ENCODE measurements around the gene SORBS1. TPM values are rescaled to one million over a fixed set of nuclear protein-coding genes. Genes with fewer than 3 reads are reported as not detected.

The SORBS1 gene
- total RNA-seq, 1 donor, result 3.5 TPM

DNA sequence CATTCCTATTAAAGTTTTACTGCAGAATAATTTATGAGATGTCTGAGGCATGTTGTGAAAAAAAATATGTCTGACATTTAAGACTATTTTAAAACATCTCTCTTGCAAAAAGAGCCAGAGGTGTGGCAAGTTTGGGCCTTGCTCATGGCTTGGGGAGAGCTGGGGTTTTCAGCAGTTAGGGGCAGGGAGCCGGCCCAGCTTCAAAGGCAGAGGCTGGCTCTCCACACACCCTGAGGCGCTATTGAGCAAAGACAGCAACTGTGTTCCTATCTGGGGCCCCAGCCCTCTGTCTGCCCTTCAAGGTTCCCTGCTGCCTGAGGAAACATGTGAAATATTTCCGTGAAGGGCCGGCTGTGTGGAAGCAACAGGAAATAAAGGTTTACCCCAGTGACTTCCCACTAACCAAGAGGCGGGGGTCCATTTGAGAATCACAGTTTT, 94.0 kb downstream of the SORBS1 start:
- peak in 1 of 3 donors; percentile 51 for DNase-seq (ENCODE audit: low read depth in 2 of 3, low spot score in 2 of 3)

DNA sequence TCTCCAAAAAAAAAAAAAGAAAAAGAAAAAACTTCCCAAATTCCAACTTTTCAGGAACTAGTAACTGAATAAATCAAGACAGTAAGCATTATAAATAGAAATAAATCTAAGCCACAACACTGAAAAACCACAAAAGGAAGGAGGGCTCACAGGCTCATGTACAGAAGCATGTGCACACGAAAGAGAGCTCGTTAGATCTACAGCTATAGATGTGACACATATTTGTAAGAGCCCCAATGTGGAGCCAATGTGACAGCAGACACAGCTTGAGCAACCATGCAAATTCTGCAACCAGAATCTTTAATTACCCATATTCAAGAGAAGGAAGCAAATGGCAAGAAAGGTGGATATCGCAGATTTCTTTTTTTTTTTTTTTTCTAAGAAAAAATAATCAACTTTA, 94.7 kb downstream of the SORBS1 start:
- DNase-seq (ENCODE audit: low read depth in 2 of 3, low spot score in 2 of 3), result peak in 1 of 3 donors; percentile 19

DNA sequence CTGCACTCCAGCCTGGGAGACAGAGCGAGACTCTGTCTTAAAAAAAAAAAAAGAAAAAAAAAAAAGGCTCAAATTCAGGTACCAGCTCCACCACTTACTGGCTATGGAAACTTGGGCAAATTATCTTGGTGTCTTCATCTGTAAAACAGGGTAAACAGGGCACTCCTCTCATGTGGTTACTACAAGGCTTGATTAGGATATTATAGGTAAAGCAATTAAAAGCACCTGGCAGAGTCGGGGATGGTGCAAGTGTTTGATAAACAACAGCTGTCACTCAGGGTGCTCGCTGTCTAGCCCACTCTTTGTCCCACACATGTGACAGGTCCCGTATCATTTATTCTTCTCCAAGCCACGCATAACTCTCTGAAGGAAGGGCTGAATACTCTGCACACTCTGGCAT, 96.9 kb downstream of the SORBS1 start:
- DNase-seq (ENCODE audit: low read depth in 2 of 3, low spot score in 2 of 3), result no peak

DNA sequence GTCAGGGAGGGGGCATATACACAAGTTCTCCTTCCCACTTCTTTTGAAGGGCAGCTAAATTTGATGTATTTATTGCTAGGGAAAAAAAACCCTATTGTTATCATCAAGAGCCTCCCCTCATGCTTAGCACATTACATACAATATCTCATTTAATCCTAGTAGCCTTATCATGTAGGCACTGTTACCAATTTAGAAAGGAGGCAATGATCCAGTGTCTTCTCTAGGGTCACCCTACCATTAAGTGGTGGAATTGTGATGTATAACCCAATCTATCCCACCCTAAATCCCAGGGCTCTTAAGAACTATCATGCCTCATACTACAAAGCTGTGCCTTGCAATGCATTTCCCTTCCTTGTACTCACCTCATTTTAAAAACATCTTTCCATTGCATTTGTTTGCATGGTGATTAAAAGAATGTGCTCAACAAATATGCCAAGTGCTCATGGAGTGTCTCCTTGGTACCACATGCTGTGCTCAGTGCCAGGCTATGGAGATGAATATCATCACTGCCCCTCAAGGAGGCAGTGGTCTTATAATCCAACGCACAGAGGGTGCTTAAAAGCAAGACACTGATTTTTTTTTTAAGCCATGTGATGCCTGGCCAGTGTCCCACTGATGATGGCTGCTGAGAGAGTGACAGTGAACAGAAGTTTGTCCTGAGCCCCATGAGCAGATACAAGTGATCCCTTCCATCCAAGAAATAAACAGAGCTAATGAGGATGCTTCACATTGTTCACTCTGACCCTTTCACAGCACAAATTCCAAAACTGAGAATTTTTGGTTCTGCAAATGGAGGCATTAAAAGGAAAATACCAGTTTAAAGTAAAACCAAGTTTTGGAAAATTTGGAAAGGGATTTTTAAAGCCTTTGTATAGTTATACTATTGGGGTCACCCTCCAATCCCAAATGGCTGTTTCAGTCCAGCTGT, 98.2 kb downstream of the SORBS1 start:
- no peak for DNase-seq (ENCODE audit: low read depth in 2 of 3, low spot score in 2 of 3)

DNA sequence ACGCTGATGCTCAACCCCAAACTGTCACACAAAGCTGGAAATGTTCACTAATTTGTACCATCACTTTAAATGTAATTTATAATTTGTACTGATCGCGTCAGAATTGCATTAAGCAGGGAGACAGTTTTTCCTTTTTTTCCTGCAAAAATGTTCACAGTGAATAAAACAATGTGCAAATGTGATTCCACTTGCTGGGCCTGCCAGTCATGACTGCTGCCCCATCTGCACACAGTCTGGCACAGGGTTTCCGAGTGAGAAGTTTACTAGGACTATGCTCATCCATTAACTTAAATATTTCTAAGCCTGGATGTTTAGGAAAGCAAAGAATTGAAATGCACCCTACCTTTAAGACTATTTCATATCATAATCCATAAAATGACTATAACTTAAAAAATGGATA, 99.6 kb downstream of the SORBS1 start:
- no peak for DNase-seq (ENCODE audit: low read depth in 2 of 3, low spot score in 2 of 3)

DNA sequence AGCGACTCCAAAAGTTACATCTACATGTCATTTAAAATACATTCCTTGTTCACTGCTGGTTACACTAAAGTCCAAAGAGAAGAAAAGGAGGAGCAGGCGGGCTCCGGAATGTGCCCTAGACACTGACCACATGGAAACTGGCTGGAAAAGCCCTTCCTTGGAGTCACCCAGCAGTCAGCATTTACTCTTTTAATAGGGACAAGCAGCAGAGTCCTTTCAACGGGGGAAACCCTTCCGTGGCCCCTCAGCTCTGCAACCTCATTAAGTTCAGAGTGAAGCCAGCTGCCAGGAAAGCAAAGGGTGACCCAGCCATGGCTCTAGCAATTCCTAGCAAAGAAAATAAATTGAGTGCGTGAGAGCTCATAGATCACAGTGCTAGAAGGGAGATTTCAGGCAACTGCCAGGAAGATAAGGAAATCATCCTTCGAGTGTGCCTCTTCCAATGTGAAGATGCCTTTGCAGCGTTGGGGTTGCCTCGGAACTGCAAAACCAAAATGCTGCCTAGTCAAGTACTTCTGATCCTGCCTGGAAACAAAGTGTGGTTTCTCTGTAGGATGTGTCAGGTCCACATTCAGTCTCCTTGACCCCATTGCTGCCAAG, 101.6 kb downstream of the SORBS1 start:
- DNase-seq (ENCODE audit: low read depth in 2 of 3, low spot score in 2 of 3), result no peak

DNA sequence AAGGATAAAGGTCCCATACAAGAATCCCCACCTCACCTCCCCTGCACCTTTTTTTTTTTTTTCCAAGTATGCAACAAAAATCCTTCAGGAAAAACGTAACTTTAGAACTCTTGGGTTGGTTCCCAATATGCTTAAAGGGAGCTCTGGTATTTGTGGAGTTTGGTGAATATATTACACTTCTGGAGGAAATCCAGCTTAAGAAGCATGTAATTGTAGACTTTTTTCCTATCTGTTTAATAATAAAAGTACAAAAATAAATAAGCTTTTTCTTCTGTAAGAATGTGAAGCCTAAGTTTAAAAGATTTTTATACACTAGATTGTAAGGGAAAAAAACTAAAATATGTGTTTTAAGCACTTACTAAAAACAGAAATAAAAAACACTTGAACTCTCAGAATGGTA, 102.3 kb downstream of the SORBS1 start:
- DNase-seq (ENCODE audit: low read depth in 2 of 3, low spot score in 2 of 3), result no peak

DNA sequence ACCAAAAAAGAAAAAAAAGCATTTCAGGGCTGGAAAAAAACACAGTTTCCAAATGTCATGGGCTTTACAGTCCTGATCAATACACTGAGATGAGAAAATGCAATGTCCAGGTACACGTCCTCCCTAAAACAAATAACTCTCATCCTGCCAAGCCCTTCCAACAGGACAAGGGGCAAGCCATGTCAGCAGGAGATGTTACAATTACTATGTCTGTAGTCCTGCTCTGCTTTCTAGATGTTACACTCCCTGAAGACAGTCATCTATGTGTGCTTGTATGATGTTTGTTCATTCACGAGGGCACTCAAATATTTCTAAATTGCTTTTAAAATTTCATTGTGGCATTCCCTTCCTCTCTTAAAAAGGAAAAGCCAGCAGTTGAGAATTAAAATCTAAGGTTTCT, 103.2 kb downstream of the SORBS1 start:
- no peak for DNase-seq (ENCODE audit: low read depth in 2 of 3, low spot score in 2 of 3)

DNA sequence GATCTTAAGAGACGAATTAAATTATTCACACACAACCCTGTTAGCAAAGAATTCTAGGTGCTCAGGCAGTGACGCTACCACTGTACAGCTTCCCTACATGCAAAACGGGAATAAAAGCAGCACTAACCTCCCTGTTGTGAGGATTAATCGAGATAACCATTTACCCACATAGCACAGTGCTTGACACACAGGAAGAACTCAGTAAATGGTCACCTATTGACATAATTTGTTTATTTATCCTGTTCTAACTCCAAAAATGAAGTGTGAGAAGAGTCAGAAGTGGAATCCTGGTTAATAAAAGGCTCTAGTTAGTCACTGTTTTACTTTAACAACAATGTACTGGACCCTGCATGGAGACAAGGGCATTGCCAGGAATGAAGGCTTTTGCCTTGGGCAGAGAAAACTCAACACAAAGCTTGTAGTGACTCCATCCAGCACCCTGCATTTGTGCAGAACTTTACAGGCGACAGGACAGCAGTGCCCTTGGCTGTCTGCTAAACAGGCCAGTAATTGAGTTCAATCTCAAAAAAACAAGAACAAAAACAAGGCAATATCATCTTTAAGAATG, 103.8 kb downstream of the SORBS1 start:
- DNase-seq (ENCODE audit: low read depth in 2 of 3, low spot score in 2 of 3), result no peak

DNA sequence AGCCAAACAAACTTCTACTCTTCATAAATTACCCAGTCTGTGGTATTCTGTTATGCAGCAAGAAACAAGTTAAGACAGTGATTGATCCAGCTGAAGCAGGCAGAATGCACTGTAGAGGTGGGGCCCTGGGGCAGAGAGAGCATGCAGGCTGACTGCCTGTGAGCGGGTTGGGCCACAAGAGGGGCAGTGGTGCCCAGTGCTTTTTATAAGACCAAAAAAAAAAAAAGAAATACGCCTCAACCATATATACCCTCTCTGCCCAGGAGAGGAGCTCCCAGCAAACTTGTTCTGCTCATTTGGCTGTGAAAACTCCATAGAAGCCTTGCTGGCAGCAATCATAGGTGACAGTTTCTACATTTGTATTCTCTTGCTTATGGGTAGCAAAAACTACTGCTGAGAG, 104.7 kb downstream of the SORBS1 start:
- DNase-seq (ENCODE audit: low read depth in 2 of 3, low spot score in 2 of 3), result no peak

DNA sequence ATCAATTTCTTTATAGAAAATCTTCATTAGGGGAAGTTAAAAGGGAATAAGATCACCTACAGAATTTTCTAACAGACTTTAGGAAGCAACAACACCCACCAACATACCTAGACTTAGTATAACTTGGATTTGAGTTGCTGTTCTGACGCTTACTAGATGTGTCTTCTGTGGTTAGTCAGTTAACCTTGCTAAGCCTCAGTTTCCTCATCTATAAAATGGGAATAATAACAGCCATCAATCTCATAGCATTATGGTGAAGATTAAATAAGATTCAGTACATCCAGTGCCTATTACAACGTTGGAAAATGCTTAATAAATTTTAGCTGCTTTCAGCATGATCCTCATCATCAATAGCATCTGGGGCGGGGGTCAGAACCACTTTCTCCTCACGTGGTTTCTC, 106.2 kb downstream of the SORBS1 start:
- no peak for DNase-seq (ENCODE audit: low read depth in 2 of 3, low spot score in 2 of 3)

DNA sequence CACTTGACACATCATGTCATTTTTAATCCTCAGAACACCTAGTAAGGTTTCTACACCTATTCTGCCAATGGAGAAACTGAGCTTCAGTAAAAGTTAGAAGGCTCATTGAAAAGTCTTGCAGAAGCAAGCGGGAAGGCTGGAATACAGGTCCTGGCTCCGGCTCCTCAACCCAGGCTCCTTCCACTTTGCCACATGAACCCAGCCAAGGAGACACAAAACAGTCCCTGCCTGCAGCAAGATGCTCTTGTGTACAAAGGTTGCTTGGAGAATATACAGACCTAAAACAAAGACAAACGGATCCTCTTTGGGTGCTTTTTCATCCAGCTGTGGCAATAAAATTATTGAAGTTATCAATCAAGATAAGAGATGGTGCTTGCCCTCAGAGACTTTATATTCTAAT, 106.8 kb downstream of the SORBS1 start:
- no peak for DNase-seq (ENCODE audit: low read depth in 2 of 3, low spot score in 2 of 3)

DNA sequence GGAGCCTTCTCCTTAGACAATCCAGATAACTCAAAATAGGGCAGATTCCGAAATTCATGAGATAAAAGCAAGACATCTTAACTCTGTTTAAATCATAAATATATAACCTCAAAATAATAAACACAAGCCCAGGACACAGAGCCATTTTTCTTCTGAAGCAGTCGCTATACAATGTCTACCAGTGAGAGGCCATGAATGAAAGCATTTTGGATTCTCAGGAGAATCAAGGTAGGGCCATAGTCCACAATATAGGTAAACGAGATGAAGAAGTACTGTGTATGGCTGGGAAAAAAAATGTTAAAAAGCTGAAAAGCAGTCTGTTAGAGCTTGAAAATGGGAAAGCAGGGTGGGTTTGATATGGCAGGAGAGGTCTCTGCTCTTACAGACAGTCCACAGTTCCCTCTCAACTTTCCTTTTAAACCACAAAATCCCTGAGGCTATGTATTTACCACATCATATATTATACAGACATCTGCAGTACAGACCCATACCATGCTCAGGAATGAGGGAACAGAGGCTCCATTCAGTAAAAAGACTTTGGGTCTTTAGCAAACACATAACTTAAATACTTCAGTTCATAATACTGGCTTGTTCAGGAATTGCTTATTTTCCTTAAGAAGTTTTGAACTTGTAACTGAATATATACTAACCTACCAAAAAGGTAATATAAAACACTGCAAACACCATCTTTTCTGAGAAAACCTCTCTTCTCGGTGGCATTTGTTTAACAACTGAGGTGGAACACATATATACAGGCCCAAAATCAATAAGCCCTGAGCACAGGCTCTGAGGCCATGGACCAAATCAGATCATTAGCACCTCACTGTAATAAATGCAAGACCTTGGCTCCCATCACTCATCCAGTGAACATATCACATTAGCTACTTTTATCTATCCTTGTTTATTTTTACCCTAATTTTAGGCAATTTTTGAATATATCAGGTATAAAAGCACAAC, 109.3 kb downstream of the SORBS1 start:
- no peak for DNase-seq (ENCODE audit: low read depth in 2 of 3, low spot score in 2 of 3)

DNA sequence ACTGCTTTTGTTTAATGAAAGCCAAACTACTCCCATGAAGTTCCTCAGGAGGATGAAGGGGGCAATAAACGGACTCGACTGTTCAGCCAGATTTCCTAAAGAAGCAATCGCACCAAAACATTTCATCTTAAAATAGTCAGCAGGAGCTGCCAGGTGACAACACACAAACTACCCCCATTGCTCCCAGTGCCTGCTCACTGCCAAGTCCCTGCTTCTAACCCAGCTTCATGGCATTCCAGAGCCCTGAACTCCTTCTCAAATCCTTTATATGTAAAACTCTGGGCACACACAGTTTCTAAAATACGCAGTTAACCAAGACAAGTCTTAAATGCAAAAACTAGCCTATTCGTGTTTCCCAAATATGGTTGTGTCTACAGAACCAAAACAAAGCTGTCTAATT, 110.0 kb downstream of the SORBS1 start:
- no peak for DNase-seq (ENCODE audit: low read depth in 2 of 3, low spot score in 2 of 3)

DNA sequence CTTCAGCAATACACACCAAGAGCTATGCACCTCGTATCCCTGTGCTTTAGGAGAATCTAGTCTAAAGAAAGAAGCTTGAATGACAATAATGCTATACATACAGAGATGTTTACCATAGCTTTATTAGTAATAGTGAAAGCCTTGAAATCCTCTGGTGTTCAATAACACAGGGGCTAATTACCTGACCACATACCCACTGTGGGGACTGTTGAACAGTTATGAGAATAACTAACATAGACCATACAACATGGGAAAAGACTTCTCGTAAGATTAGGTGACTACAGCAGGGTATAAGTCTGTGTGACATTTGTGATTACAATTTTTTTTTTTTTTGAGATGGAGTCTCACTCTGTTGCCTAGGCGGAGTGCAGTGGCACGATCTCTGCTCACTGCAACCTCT, 111.0 kb downstream of the SORBS1 start:
- no peak for DNase-seq (ENCODE audit: low read depth in 2 of 3, low spot score in 2 of 3)

DNA sequence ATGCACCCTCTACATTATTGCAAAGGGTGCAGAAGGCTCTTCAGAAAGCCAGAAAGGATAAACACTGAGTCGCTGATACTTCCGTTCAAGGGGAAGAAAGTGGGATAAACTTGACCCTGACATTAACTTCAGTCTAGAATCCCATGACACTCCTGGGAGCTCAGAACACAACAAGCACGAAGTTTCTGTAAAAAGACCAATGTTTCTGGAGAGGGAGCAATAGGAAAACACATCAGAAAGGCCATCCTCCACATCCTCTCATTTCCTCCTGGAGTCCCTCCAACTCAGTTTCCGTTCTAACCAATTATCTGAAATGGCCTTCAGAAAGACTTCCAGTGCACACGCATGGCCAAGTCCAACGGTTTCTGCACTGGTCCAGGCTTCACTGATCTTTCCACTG, 113.5 kb downstream of the SORBS1 start:
- DNase-seq (ENCODE audit: low read depth in 2 of 3, low spot score in 2 of 3), result no peak

DNA sequence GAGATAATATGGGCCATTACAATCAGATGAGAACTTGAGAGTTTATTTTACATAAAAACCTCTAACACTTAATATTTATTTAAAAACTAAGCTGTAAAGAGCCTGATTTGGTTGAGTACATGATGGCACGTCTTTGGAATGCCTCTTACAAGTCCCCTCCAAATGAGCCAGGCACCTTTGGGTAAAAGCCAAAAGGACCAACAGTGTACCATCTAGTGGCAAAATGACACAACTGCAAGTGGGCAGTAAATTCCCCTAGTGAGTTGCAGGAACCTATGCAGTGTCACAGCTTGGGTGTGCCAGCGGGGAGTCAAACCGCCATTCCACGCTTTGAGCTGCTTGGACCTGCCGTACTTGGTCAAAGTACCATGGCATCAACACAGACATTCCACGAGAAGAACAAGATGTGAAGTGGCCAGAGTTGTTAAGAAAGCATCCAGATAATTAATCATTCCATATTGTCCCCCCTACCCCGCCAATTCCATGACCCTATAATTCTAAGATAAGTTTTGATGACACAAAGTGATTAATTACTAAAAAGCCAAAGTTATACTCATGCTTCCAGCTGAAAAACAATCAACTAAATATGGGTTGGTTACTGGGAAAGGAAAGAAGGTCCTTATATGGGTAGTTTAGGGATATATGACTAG, 115.2 kb downstream of the SORBS1 start:
- peak in 2 of 3 donors; percentile 57 to 83 for DNase-seq (ENCODE audit: low read depth in 2 of 3, low spot score in 2 of 3)

DNA sequence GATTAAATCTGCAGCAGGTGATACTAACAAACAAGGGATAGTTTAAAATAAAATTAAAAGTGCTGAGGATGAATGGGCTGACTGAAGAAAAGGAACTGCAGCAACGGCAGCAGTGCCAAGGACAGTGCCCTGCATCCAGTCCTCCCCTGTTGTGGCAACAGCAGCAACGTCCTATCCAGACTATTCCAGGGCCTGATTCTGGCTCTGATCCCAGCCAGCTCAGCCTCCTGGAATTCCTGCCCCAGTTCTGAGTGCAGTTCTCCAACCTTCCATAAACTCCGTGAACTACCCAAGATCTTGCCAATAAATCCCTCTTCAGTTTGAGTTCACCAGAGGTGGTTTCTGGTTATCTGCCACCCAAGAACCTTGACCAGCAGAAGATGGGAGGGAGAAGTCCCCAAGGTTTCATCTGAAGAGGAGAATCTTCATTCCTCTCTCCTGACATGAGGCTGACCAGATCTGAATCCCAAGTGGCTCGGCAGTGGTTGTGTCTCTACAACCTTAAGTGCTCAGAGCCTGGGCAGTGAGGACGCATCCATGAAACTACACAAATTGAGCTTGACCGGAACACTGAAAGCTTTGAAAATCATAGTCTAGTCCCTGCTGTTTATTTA, 115.8 kb downstream of the SORBS1 start:
- no peak for DNase-seq (ENCODE audit: low read depth in 2 of 3, low spot score in 2 of 3)

DNA sequence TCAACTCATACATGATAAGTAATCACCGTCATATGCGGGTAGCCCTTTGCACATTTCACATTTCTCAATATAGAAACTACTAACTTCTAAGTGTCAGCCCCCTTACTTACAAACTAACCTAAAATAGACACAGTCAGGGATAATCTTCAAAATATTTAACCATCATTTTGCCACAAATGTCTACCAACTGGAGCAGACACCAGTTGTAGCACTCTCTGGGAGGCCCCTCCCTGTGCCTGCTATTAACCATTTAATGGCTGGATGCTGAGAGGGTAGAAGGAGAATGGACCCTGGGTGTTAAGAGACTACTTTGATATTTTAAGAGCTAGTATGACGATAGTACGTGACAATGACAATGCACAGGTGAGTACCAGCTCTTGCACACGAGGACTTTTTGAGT, 116.4 kb downstream of the SORBS1 start:
- no peak for DNase-seq (ENCODE audit: low read depth in 2 of 3, low spot score in 2 of 3)

DNA sequence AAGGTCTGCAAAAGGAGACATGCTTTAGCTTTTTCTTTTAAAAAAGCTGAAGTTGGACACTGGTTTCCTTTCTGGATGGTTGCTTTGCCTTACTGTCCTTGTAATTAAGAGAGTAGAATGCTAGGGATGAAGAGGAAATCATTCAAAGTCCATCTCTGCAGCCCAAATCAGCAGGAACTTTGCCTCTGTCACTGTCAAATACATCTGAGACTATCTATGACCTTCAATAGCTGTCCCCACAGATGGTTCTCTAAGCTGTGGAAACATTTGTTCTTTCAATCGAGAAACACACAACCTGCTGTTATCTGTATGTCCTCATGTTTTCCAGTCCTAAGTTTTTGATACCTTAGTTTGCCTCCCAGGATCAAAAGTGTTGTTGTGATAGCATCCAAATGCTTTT, 117.5 kb downstream of the SORBS1 start:
- no peak for DNase-seq (ENCODE audit: low read depth in 2 of 3, low spot score in 2 of 3)
